NCI-H345 treated with DMSO at 0.1 percent for 48 hours (cell line): ENCODE results near the gene SPATS2.

ENCODE experiments used
- DNase-seq: peaks from one replicate; lab custom pipeline; 2025; ENCODE audit not compliant: unreplicated experiment; lab: John Stamatoyannopoulos, UW

The SPATS2 gene

DNA sequence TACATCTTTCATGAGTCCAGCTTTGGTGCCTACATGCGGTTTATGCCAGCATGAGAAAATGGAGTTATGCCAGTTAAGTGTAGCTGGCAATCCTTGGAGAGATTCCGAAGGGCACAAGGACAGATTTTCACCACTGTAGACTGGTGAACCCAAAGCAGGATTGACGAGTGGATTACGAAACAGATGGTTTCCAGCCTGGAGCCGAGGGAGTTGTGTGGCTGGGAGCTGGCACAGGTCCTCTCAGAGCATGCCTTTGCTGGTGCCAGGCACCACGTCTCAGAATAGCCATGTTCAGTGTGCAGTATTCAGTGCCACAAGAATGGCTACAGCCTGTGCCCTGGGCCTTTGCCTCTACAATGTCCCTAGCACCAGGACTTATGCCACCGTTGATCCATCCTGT is 184.8 kb downstream of the SPATS2 start:
- DNase-seq, result no peak

DNA sequence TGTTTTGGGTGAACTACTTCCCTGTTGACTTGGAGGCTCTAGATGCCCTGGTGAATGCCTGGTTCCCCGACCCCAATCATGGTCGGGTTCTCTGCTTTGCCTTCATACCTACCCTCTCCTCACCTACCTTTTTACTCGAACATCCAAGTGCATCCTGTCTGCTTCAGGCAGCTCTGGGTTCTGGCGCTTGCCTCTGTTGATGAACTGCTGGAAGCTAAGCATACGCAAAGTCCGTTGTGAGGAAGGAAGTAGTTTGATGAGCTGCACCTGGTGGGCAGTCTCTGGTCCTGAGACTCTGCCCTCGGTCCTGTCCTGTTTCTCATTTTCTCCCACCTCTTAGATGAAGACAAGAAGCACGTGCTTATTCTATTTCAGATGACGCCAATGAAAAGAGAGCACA is 185.2 kb downstream of the SPATS2 start:
- DNase-seq, result no peak

- no peak for DNase-seq
Observed at GRCh38 chr12:49552899-49553298, 185.6 kb downstream of the SPATS2 start.

GRCh38 chr12:49553512-49554088 is 186.3 kb downstream of the SPATS2 start:
- no peak for DNase-seq

DNA sequence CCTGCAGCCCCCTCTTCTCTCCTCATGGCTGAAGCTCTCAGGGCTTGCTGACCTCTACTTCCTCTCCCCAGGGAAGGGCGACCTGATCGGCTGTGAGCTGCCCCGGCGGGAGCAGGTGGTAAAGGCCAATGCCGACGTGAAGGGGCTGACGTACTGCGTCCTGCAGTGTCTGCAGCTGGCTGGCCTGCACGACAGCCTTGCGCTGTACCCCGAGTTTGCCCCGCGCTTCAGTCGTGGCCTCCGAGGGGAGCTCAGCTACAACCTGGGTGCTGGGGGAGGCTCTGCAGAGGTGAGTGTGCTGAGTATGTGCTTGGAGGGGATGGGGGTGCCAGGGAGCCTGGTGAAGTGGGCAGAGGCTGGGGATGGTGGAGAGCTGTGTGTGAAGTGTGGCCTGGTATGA is 187.0 kb downstream of the SPATS2 start:
- DNase-seq, result no peak

- DNase-seq, result no peak
Observed at GRCh38 chr12:49555631-49556390, 188.5 kb downstream of the SPATS2 start.

DNA sequence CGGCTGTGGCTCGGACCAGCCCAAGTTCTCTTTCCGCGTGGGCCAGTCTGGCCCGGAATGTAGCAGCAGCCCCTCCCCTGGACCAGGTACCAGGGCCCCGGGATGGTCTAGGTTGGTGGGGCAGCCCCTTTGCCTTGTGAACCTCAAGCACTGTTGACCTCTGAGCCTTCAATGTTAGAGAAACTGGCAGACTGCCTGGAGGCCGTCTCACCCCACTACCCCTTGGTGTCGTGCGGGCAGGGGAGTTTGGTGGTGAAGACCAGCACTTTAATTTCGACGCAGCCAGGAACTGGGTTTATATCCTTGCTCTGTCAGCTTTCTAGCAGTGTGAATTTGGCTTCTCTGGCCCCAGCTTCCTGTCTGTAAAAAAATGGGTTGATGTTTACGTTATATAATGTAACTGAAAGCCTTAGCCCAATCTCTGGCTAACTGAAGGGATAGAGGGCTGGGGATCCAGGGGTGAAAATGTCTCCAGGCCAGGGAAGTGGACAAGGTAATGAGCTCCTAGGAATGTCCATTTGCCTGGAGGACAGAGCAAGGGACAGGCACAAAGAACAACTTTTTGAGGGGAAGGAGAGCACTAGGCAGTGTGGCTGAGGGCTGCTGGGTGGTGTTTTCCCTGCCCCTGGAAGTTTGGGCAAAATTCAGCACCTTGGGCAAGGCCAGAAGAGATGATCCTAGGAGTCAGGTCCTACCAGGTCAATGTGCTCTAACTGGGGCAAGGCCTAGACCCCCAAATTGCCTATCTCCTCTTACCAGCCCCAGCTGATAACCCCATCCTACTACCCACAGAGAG is 189.3 kb downstream of the SPATS2 start:
- no peak for DNase-seq

GRCh38 chr12:49557187-49557916 is 190.1 kb downstream of the SPATS2 start:
- no peak for DNase-seq

DNA sequence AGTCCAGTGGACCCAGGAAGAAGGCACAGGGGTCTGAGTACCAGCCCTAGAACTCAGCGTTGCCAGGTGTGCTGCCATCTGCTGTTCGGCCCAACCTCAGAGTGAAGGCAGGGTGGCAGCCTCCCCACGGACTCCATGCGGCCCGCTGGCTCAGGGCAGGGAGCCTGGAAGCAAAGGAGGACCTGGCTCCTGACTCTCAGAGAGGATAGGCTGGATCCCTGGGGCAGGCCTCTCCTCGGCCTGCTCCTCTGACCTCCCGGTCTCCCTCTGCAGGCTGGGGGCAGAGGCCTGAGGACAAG is 190.6 kb downstream of the SPATS2 start:
- DNase-seq, result no peak

DNA sequence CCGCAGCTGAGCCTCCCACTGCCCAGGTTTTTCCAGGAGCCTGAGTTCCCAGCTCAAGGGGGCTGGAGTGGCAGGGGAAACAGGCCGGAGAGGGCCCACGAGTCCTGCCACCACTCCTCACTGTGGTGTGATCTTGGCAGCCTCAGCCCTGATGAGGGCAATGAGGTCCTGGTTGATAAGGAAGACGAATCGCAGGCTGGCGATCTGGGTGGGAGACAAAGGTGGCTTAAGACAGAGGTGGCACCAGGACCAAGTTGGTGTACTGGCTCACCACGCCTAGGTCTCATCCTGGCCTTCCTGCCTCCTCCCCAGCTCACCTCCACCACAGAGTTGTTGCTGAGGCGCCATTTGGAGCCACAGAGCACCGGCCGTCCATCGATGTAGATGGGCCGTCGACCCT is 191.3 kb downstream of the SPATS2 start:
- DNase-seq, result no peak

DNA sequence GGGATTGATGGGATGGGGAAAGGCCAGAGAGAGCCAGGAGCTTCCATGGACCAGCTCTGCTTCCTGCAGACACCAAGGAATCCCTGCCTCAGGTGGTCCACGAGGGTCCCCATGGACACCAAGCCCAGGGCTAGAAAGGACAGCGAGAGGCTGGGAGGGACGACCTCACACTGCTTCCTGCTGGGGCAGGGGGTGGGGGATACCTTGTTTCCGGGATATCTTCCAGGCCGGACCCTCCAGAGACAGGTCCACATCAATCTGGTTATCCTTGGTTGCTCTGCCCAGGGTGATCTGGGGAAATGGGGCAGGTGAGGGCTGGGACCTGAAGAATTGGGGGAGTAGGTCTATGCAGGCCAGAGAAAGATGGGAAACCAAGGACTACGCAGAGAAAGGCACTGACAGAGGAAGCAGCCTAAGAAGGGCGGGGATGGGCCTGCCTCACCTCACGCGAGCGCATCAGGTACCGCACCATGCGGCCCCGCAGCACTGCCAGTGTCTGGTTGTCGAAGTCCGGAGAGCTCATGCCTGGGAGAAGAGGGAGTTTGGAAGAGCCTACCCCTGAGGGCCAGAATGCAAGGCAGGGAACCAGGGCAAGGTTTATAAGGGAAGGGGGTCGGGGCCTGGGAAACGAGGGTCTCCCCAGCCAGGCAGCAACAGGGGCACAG is 191.9 kb downstream of the SPATS2 start:
- no peak for DNase-seq

DNA sequence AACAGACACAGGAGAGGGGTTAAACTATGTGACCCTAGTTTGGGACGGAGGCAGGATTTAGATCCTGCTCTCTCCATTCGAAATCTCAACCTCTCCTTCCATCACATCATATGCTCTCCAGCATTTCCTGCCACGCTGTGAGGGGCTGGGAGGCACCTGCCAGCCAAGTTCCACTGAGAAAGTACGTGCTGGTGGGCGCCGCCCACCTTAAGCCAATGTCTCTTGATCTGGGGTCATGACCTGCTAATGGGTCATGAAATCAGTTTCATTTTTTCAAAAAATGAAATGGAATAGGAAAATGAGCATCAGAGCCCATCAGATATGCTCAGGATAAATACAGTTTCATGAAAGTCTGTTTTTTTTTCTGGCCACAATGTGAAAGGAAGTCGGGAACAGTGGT is 193.4 kb downstream of the SPATS2 start:
- DNase-seq, result no peak

DNA sequence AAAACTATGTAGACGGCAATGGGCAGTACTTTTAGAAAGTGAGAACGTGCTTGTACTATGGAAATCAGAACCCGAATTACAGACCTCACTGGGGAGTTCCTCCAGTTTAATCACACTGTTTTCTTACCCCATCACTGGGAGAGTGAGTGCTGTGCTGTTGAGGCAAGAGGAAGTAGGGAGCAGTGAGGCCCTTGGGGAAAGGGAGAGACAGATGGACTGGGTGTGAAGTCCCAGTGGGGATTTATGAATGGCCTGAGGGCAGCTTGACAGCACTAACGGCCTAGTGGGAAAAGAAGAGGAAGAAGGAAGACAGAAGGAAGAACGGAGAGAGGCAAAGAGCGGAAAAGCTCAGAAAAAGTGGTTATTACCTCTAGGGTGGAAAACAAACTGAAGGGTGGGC is 195.0 kb downstream of the SPATS2 start:
- no peak for DNase-seq

DNA sequence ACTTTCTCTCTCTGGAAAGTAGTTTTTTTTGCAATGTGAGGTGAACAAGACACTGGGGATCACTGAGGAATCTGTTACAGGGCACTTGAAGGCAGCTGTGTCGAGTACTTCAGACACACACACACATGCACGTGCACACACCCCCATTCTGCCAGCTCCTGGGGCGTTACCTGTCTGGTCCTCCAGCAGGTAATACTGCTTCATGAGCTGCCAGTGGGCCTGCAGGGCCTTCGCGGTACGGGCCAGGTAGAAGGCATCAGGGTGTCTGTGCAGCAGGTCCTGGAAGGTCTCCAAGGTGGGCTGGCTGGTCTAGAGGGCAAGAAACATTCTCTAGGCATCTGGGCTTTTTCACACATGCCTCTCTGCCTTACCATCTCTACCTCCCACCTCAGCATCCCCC is 195.6 kb downstream of the SPATS2 start:
- DNase-seq, result no peak

DNA sequence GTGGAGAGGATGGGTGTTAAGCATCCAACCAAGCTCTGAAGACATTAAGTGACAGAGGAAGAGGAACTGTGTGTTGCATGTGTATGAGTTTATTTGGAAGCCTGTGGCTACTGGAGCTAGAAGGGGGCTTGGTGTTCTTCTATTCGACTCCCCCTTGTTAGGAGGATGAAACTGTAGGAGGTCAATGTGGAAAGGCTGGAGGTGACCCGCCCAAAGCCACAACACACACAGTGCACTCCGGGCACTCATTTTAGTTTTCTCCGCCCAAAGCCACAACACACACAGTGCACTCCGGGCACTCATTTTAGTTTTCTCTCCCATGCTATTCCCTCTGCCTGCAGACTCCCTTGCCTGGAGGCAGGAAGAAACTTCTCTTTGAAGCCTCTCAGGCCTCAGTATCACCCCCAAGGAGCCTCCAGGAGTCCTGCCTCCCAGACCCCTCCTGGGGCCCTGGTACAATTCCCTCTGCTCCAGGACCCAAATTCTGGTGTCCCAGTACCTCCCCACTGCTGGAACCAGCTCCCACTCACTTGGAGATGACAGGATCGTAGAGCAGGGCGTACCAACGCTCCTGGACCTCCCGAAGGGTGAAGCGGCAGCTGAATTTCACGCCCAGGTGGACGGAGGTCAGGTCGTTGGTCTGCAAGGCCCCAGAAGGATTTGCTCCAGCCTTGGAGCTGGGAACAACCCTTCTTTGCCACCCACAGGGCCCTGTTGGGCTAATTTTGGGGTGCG is 196.9 kb downstream of the SPATS2 start:
- DNase-seq, result no peak

DNA sequence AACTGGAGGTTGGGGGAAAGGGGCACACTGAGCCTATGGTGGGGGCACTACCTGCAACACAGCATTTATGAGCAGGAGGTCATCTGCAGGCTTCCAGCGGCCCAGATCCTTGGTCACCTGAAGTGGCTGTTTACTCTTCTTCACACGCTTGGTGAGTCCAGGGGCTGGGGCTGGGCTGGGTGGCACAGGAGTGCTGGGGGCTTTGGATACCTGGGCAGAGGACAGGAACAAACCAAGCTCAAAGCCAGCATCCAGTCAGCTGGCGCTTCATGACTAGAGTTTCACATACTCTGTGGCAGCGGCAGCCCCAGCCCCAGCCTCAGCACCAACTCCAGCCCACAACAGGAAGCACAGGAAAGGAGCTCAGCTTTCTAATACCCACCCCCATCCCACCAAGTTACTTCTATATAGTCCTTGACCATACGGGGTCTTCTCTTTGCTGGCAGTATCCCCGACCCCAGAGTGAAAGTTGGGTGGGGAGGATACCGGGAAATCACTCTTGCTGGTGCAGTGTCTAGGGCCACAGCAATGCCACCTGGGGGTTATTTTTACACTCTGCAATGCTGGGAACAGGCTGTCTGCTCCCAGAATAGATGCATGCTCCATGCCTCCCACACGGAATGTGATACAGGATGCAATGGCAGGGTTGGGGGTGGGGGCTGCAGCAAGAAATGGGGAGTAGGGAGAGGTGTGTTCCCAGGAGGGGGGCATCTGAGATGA is 197.6 kb downstream of the SPATS2 start:
- no peak for DNase-seq

GRCh38 chr12:49565406-49566265 is 198.4 kb downstream of the SPATS2 start:
- no peak for DNase-seq

- no peak for DNase-seq
Observed at GRCh38 chr12:49566361-49566760, 199.1 kb downstream of the SPATS2 start.

DNA sequence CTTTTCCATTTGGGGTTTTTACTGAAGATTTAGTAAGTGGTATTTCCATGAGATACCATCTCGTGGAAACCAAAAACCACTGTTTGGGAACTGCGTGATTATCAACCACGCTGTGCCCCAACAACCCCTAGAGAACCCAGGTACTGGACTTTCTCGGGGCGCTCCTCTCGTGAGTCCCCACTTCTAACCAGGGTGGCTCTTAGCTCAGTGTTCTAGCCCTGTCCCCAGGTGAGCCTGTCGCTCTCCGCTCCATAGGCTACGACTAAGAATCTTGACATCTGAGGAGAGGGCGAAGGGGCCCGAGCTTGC is 200.0 kb downstream of the SPATS2 start:
- no peak for DNase-seq
